Dedifferentiated amniotic fluid mesenchymal stem cell (primary cell): Measurements from ENCODE around the gene CTIF.
"Not testable (repeated sequence)": the region's sequence is repeated elsewhere in the genome, so short reads cannot be mapped to it uniquely, and the experiment has no call there.

Experiments used
- DNase-seq: peaks from one replicate; pipeline ENCODE4 v3.0.0-alpha.2; 2016; ENCODE audit errors: extremely low spot score

CTIF gene

DNA sequence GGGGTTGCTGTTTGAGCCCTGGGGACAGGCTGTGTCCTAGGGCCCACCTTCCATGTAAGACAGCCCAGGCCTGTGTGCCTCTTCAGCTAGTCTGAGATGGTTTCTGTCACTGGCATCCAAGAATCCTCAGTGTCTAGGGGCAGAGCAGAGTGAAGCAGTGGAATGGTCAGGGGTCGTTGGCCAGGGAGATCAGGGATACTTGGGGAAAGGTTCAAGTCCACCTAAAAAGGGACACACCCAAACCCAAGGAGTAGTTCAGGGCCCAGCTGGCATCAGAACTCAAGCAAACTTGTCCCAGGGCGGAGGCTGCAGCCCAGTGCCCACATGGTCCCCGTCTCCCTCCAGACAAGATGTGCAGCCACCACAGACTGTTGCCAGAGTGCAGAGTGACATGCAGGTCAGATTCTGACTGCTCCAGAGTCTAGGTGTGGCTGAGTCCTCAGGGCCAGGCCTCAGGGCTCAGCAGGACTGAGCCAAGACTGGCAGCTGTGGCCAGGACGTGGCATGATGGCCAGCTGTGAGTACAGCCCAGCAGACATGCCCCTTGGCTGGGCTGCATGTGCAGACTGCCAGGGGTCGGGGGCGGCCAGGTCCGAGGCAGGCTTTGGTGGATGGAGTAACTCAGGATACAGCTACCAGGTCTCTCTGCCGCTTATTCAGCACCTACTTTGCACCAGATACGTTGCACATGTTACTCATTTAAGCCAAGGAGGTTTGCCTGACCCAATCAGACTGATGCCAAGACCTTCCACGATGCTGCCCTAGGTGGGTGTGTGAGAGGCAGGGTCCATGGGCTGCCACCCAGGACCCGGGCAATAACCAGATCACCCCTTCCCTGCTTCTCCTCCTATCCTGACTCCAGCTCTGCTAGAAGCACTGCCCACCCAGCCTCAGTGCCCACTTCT lies 265.4 kb downstream of the CTIF start:
- no peak for DNase-seq

DNA sequence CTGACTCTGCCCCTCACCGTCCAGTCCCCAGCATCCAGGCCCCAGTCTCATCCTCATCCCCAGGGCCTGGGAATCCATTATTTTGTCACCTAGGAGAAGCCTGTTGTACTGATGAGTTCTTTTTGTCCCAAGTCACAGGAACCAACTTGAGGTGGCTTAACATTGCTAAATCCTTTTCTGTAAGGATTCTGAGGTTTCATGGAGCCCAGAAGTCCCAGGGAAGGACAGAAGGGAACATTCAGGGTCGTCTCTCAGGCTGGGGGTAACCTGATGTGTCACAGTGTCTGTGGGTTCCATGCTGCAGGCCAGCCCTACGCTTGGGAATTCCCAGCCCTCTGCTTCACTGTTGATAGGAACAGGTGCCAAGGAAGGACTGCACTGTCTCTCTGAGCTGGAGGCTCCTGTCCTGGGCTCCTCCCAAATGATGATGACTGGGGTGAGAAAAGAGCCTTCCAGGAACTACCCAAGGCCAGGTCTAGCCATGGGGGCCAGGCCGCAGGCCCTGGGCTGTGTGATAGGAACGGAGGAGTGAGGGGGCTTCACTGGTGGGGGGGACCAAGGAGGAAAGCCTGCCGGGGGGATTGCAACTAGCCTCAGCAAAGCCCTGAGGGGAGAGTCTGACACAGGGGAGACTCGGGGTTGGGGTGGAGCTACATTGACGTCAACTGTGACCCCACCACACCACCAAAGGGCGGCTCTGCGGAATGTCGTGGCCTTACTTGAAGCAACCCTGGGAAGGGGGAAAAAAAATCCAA lies 266.2 kb downstream of the CTIF start:
- no peak for DNase-seq

DNA sequence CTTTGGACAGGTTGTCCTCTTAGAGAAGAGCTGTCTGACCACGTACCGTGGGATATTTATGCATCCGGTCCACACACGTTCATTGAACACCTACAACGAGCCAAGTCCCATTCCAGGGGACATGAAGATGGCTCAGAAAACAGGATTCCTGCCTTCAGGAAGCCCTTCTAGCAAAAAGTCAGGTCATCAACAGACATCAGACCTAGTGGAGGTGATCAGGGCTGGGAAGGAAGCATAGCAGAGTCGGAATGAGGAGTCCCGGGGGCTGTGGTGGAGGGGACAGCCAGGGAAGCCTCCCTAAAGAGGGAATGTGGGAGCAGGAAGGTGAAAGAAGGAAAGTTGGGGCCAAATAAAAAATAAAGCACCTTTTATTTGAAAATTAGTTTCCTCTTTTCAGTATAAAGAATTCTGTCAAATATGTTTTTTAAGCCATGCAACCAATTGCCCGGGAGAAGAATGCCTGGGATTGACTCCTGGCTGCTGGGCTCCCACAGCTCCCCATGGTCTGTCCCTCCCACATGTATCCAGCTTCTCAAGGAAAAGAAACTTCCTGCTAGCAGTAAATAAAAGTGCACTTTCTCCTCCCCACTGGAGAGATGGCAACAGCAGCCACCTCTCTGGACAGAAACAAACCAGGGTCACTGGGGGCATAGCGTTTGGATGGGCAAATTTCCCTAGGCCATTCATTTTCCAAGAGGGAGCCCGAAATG lies 267.1 kb downstream of the CTIF start:
- no peak for DNase-seq

DNA sequence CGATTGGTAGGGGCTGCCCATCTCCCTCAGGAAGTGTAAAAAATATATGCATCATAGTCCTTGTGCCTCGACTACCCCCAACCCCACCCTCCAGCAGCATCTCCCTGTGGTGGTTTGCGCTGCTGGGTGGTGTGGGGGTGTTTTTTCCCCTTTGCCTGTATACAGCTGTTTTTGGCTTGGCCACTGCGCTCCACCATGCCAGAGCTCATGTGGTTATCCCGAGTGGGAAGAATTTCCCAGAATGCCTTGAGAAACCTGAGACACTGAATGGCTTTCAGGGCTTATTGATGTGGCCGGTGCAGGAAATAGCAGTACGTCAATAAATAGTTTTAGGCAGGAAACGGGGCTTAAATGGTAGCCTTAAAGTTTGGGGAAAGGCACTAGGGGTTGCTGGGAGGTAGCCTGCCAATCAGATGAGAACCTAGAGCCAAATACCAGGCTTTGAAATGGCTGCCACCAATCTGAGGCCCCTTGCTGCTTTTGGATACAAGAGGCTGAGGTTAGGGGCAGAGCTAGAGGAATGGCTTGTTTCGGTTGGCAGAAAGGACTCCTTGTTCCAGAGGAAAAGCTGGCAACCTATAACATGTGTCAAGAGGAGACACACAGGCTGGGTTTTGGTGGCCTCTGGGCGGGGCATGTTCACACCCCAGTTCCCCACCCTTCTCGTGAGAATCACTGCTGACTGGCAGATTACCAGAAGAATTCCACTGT lies 267.9 kb downstream of the CTIF start:
- no peak for DNase-seq

- DNase-seq: no peak
These were observed 269.6 kb downstream of the CTIF start for GRCh38 chr18:48808476-48808875.

DNA sequence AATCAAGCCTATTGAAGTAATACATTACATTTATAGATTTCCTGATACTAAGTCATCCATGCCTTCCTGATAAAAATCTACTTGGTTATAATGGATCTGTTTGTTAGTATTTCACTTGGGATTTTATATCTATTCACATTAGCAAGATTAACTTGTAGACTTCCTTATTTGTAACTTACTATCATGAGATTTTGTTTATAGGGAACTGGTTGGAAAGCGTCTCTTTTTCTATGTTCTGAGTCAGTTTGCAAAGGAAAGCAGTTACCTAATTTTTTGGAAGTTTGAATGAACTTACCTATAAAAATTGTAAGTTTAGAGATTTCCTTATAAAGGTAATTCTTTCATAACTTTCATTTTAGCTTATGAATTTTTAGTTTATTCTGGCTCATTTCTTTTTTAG lies 270.5 kb downstream of the CTIF start:
- no peak for DNase-seq

DNA sequence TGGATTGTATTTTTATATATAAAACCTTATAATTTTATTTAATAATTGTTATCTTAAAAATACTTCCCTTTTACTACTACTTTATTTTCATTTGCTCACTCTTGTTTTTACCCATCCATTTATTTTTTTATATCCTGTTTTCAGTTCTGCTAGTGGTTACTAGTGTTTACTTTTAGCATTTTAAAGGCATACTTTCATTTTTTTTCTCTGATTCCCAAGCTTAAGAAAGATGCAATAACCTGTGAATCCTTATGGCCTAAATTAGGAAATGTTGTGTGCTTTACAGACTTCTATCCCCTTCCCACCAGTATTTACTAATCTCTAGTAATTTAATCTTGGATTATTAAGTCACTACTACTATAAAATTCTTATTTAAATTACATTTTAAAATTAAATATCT lies 272.0 kb downstream of the CTIF start:
- DNase-seq: no peak

DNA sequence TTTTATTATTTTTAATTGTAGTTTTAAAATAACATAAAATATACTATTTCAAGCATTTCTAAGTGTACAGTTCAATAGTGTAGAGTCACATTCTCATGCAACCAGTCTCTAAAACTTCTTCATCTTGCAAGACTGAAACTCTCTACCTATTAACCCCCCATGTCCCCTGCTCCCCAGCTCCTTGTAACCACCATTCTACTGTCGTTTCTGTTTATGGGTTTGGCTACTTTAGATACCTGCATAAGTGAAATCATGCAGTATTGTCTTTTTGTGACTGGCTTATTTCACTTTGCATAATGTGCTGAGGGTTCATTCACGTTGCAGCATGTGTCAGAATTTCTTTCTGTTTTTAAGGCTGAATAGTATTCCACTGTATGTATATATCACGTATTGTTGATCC lies 272.6 kb downstream of the CTIF start:
- DNase-seq: no peak

- not testable (repeated sequence) for DNase-seq
These were observed 273.2 kb downstream of the CTIF start for GRCh38 chr18:48811977-48812451.

DNA sequence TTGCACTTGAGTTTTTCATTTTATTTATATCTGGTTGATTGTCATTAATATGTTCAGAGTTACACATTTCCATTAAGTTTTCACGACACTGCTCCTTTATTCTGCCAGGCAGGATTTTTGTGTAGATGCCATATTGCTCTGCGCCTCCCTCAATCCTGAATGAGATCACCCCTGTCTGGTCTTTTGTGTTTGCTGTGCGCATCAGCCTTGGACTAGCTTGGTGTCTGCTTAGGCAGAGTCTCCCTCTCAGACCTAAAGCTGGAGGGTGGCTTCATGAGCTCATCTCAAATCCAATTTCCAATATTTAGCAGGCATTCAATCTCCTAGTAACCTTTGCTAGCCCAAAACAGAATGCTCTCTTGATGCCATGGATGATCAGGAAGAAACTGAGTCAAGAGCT lies 274.5 kb downstream of the CTIF start:
- DNase-seq: no peak

DNA sequence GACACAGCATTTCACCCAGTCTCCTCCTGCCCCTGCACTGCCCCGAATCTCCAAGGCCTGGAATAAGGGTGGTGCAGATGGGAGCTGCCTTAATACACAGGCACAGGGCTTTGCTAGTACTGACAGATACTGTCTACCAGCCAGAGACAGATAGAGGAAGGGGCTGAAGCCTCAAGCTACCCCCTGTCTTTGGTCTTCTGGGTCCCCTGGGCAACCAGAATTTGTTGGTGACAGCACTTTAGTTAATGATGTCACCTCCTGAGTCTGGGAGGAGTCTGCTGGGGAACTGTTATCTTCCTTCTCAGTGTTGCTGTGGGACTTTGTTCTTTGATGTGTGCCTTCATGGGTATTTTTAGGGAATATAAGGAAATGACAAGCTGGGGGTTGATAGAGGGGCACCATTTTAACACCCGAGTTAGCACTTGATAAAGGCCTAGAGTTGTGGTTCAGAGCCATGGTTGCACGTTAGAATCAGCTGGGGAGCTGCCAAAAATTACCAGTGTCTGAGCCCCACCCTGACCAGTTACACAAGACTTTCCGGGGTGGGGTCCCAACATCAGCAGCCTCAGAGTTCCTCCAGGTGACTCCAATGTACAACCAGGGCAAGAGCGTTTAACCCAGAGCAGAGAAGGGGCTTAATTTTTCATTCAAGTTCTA lies 275.1 kb downstream of the CTIF start:
- no peak for DNase-seq

- no peak for DNase-seq
These were observed 275.8 kb downstream of the CTIF start for GRCh38 chr18:48814490-48815178.

DNA sequence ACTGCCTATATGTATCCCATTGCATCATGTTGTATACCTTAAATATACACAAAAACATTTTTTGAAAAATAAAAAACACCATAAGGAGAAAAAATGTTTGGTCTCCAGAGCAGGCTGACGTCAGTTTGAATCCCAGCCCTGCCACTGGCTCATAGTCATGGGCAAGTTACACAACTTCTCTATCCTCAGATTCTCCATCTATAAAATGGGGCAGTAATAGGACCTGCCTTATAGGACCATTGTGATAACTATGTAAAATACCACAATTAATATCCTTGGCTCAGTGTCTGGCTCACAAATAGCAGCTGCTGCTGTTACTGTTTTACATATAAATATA lies 276.3 kb downstream of the CTIF start:
- DNase-seq: no peak

DNA sequence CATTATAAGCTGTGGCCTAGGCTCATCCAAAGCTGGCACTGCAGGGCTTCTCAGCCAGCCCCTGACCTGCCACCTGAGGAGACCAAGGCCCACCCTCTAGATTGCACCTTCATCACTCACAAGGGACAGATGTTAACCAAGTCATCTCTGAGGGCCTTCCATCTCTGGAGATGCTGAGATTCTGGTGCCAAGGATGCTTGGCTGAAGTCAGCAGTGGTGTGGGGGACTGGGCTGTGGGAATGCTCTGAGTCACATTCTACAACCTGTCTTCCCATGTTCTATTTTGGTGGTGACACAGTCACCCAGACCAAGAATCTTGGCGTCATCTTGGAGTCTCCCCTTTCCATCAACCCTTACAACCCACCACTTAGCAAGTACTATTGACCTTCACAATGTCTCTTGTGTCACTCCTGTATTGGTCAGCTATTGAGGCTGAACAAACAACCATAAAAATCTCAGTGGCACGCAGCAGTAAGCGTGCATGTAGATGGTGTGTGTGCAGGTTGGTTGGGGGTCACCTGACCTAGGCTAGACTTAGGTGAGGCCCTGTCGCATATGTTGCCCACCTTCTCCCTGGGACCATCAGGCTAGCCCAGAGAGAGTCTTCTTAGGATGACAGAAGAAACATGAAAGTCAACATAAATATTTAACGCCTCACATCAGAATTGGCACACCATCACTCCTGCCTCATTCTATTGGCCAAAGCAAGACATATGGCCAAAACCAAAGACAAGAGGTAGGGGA lies 276.9 kb downstream of the CTIF start:
- no peak for DNase-seq

DNA sequence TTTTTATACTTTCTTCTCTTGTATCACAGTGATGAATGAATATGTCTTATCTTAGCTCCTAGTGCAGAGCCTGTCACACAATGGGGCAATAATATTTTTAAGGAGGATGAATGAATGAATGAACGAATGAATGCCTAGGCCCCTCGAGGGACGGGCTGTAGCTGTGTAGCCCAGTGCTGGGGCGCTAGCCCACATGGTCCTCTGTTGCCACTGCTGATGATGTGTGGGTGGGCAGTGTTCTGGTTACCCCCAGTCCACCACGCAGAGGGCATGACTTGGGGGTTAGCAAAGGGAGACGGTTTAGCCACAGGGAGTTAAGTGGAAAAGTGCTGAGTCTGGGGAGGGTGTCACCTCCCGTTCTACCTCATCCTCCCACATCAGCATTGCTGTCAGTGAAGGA lies 277.7 kb downstream of the CTIF start:
- no peak for DNase-seq

- no peak for DNase-seq
These were observed 278.2 kb downstream of the CTIF start for GRCh38 chr18:48817021-48817461.

GRCh38 chr18:48818329-48819254 lies 279.8 kb downstream of the CTIF start:
- DNase-seq: no peak

DNA sequence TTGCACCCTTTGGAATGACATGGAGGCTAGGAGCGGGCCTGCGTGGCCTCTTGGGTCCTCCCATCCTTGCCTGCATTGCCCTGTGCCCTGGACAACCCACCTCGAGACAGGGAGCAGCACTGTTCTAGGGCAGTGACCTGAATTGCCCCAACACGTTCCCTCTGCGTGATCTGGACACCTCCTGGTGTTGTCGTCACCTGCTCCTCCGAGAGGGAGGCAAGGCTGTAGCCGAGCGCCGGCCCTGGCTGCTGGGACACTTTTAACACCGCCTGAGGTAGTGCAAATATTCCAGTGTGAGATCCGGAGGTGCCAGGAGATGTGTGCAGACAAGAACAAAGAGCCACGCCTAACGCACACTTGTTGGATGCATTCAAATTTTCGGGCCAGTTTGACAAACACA lies 280.4 kb downstream of the CTIF start:
- no peak for DNase-seq
